Measurements from ENCODE around the gene ARHGAP19.

ARHGAP19 gene

DNA sequence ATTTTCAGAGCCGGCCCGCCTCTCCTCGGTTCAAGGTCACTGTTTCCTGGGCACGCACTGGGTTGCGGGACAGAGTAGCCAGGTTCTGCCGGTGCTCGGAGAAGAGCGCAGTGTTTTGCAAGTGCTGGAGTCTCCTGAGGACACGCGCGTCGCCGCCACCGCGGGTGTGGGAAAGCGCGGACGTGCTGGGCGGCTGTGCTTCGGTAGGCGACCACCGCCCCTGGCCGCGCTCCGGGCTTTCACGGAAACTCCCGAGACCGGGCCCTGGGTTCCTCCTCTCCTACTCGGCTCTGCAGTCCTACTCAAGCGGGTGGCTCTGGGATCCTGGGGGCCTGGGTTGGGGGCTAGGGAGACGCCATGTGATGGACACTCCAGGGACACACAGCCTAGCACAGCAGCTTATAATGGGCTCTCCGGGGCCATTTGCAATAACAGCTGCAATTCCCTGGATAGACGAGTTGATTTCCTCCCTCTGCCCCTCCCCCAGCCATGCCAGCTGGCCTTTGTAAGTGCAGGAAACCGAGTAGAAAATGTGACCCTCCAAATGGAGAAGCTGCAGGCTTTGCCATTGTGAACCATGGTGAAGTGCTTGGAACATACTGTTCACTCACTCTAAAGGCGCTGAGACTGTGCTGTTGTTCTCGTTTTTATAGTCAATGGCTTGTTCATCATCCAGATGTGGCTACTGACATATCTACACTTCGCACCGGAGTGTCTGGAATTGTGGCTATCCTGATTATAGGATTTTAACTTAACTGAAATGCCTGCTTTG is 28.8 kb upstream of the ARHGAP19 start:
- in situ Hi-C loops (cut with MboI; ENCODE audit: low sequenced_read_pairs, unreplicated experiment): no loop called here
- TF ChIP-seq, protein P1, sequence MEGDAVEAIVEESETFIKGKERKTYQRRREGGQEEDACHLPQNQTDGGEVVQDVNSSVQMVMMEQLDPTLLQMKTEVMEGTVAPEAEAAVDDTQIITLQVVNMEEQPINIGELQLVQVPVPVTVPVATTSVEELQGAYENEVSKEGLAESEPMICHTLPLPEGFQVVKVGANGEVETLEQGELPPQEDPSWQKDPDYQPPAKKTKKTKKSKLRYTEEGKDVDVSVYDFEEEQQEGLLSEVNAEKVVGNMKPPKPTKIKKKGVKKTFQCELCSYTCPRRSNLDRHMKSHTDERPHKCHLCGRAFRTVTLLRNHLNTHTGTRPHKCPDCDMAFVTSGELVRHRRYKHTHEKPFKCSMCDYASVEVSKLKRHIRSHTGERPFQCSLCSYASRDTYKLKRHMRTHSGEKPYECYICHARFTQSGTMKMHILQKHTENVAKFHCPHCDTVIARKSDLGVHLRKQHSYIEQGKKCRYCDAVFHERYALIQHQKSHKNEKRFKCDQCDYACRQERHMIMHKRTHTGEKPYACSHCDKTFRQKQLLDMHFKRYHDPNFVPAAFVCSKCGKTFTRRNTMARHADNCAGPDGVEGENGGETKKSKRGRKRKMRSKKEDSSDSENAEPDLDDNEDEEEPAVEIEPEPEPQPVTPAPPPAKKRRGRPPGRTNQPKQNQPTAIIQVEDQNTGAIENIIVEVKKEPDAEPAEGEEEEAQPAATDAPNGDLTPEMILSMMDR (IDR thresholded peaks at IDR 0.05; ENCODE audit: borderline replicate concordance, control extremely low read depth, extremely low read depth, insufficient read depth, missing control alignments): no peak
- DNase-seq (ENCODE audit: low spot score): no peak

DNA sequence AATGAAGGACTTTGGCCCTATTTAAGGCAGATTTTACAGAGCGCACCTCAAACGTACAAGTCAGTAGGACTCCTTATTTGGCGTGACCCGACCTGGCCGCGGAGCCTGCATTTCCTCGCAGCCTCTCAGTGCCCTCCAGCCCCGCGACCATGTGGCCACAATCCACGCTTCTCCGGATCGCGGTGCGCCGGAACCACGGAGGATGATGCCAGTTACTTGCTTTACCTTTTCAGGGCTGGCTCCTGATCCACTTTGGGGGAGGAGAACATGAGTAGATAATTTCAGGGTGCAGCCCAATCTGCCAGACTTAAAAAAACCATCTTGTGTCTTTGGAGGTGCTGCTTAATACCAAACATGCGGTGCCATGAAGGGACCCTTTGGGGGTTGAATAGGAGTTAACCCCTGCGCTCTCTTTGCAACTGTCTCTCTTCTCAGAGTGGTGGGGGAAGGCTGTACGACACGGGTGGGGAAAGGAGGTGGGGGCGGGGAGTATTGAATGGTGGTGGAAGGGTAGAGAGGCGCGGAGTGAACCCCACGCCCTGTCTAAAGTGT is 28.1 kb upstream of the ARHGAP19 start:
- in situ Hi-C loops (cut with MboI; ENCODE audit: low sequenced_read_pairs, unreplicated experiment): no loop called here
- DNase-seq (ENCODE audit: low spot score): no peak
- TF ChIP-seq, protein P1 (IDR thresholded peaks at IDR 0.05; ENCODE audit: borderline replicate concordance, control extremely low read depth, extremely low read depth, insufficient read depth, missing control alignments): no peak

DNA sequence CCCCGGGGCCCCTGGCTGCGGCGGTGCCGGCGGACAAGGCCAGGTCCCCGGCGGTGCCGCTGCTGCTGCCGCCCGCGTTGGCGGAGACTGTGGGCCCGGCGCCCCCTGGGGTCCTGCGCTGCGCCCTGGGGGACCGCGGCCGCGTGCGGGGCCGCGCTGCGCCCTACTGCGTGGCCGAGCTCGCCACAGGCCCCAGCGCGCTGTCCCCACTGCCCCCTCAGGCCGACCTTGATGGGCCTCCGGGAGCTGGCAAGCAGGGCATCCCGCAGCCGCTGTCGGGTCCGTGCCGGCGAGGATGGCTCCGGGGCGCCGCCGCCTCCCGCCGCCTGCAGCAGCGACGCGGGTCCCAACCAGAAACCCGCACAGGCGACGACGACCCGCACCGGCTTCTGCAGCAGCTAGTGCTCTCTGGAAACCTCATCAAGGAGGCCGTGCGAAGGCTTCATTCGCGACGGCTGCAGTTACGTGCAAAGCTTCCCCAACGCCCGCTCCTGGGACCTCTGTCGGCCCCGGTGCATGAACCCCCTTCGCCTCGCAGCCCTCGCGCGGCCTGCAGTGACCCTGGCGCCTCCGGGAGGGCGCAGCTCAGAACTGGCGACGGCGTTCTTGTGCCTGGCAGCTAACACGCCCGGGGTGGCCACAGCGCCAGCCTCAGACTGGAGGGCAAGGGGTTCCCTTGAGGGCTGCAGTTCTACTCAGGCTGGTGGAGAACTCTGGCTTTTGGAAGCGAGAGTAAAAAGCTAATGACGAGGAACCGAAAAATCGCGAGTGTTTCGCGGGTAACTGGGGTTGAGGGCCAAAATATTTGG is 27.4 kb upstream of the ARHGAP19 start:
- in situ Hi-C loops (cut with MboI; ENCODE audit: low sequenced_read_pairs, unreplicated experiment): no loop called here
- TF ChIP-seq, protein P1 (IDR thresholded peaks at IDR 0.05; ENCODE audit: borderline replicate concordance, control extremely low read depth, extremely low read depth, insufficient read depth, missing control alignments): no peak
- DNase-seq (ENCODE audit: low spot score): peak; percentile 59

DNA sequence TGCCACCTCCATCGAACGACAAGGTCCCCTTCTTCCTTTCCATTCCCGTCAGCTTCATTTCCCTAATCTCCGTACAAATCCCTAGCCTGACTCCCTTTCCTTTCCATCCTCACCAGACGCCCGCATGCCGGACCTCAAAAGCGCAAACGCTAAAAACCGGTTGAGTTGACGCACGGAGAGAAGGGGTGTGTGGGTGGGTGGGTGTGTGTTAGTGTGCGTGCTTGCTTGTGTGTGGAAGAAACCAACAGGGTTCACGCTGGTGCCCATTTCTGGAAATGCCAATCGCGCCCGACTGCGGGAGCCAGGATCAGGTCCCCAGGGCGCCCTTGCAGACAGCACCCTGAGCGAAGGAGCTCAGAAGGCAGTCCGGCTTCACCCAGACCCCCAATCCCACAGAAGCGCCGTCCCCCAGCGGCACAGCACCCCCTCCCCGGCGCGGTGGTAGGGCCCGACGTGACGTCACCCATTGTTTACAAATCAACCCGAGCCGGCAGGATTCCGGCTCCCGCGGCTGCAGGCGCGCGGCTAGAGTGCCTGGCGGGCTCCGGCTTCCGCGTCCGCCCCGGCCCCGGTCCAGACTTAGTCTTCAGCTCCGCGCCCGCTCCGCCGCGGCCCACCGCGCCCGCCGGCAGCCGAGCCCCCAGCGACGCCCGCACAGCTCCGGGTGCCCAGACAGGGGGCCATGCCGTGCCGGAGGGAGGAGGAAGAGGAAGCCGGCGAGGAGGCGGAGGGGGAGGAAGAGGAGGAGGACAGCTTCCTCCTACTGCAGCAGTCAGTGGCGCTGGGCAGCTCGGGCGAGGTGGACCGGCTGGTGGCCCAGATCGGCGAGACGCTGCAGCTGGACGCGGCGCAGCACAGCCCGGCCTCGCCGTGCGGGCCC is 26.6 kb upstream of the ARHGAP19 start, which contains the start of gene FRAT1:
TSS of gene FRAT1 (plus strand) at position 500 of the 880 bp plus-strand sequence. CDS start at position 683, 183 bp downstream.
- in situ Hi-C loops (cut with MboI; ENCODE audit: low sequenced_read_pairs, unreplicated experiment): no loop called here
- TF ChIP-seq, protein P1 (IDR thresholded peaks at IDR 0.05; ENCODE audit: borderline replicate concordance, control extremely low read depth, extremely low read depth, insufficient read depth, missing control alignments): no peak
- DNase-seq (ENCODE audit: low spot score): peak; percentile 85

DNA sequence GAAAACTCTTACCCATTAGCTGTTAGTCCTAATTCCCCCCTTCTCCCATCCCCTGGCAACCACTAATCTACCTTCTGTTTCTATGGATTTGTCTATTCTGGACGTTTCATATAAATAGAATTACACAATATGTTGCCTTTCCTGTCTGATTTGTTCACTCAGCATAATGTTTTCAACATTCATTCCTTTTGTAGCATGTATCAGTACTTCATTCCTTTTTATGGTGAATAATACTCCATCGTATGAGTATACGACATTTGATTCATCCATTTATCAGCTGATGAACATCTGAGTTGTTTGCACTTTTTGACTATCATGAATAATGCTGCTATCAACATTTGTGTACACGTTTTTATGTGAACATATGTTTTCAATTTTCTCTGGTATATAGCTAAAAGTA is 22.2 kb upstream of the ARHGAP19 start:
- no peak for DNase-seq (ENCODE audit: low spot score)
- TF ChIP-seq, protein P1 (IDR thresholded peaks at IDR 0.05; ENCODE audit: borderline replicate concordance, control extremely low read depth, extremely low read depth, insufficient read depth, missing control alignments): no peak
- in situ Hi-C loops (cut with MboI; ENCODE audit: low sequenced_read_pairs, unreplicated experiment): no loop called here

DNA sequence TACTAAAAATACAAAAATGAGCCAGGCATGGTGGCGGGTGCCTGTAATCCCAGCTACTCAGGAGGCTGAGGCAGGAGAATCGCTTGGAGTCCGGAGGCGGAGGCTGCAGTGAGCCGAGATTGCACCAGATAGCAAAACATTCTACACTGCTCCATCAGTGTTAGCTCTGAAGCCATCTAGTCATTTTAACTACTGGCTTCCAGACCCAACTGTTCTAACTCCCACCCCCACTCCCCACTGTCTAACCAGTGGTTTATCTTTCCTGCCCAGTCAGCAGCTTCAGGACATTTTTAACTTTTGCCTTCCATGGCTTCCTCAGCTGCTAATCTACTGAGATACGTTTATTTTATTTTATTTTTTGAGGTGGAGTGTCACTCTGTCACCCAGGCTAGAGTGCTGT is 20.5 kb upstream of the ARHGAP19 start:
- TF ChIP-seq, protein P1 (IDR thresholded peaks at IDR 0.05; ENCODE audit: borderline replicate concordance, control extremely low read depth, extremely low read depth, insufficient read depth, missing control alignments): no peak
- DNase-seq (ENCODE audit: low spot score): no peak
- in situ Hi-C loops (cut with MboI; ENCODE audit: low sequenced_read_pairs, unreplicated experiment): no loop called here

Data from GM13976 (cell line).